NOMO-1 treated with dmso at 0.1 percent for 144 hours (cell line): Measurements from ENCODE around the gene NPIPB8.
"Not testable (repeated sequence)": the region's sequence is repeated elsewhere in the genome, so short reads cannot be mapped to it uniquely, and the experiment has no call there.

Experiments used
- DNase-seq: peaks from one replicate; lab custom pipeline; 2025; ENCODE audit not compliant: unreplicated experiment; lab: John Stamatoyannopoulos, UW

NPIPB8 gene

DNA sequence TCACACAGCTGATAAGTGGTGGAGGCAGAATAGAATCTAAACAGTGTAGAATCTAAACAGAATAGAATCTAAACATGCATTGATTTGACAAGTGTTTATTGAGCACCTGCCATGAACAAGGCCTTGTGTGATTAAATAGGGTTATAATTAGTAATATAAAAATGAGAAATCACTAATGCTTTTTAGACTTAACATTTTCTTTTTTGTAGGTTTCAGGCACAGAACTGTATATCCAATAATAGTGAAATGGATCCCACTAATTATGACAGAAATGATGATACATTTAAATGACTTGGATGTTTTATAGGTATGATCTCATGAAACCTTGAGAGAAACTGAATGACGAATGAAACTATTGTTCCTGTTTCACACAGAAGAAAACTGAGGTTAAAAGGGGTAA is at the start of gene NPIPB8:
NPIPB8 (plus strand) TSS at position 301 of the 400 bp plus-strand sequence. CDS start 296 bp downstream, outside the sequence.
- DNase-seq: not testable (repeated sequence)

DNA sequence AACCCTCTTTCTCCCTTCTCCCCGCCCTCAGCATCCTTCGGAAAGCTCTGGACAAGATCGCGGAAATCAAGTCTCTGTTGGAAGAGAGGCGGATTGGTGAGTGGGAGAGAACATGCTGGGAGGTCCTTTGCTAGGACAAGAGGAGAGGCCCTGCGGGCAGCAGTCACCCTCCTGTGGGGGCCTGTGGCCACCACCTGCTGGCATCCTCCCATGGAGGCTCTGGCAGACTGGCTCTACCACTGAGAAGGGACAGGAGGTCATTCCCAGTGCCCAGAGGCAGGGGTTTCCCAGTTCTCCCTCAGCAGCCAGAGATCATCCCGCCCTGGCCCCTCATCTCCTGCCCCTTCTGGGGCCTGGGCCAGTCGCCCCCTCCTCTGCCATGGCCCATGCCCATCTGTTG is 48.8 kb upstream of the NPIPB8 start:
- DNase-seq: no peak

DNA sequence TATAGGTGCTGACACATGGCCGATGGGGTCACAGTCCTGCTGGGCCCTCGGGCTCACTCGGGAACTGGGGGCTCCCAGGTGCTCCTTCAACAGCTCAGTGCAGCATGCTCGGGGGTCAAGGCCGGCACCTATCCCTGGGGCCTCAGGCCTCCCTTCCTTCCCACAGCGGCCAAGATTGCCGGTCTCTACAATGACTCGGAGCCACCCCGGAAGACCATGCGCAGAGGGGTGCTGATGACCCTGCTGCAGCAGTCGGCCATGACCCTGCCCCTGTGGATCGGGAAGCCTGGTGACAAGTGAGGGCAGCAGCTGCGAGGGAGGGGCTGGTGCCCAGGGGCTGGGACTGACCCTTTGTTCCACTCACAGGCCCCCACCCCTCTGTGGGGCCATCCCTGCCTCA is 47.9 kb upstream of the NPIPB8 start:
- no peak for DNase-seq

DNA sequence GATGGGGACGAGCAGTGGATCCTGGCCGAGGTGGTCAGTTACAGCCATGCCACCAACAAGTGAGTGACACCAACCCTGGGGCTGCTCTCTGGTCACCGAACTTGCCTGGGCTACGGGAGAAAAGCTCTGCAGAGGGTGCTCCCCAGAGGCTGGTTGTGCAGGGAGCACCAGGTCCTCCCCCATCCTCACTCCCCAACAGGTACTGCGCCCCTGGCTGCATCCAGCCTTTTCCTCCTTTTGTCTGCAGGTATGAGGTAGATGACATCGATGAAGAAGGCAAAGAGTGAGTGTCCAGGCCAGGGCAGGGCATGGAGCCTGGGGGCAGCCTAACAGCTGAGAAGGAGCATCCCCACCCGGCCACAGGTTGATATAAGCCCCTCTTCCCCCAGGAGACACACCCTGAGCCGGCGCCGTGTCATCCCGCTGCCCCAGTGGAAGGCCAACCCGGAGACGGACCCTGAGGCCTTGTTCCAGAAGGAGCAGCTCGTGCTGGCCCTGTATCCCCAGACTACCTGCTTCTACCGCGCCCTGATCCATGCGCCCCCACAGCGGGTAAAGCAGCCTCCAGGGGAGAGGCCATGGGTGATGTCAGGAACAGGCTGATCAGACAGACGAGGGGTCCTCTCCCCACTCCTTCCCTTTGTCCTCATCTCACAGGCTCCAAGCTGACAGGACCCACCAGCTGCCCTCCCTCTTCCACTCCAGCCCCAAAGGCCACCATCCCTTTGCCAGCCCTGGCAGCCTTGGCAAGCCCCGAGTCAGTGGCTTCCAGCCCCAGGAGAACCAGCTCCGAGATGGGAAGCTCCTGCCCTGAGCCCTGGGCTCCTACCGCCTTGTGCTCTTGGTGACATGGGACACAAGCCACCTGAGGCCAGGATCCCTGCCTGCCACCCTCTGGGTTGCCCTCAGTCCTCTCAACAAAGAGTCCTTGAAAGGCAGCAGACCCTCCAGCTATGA is 47.2 kb upstream of the NPIPB8 start:
- DNase-seq: no peak

DNA sequence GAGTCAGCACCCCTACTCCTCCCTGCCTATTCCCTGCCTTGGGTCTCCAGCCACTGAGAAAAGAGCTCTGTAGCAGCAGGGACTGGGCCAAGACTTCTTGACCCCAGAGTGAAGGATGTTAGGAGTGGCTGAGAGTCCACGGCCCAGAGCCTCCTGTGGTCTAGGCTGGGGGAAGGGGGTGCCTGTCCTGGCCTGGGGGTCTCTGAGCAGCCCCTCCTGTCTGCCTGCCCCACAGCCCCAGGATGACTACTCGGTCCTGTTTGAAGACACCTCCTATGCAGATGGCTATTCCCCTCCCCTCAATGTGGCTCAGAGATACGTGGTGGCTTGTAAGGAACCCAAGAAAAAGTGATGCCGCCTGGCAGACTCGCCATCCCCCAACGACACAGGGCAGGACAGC is 46.5 kb upstream of the NPIPB8 start:
- no peak for DNase-seq

DNA sequence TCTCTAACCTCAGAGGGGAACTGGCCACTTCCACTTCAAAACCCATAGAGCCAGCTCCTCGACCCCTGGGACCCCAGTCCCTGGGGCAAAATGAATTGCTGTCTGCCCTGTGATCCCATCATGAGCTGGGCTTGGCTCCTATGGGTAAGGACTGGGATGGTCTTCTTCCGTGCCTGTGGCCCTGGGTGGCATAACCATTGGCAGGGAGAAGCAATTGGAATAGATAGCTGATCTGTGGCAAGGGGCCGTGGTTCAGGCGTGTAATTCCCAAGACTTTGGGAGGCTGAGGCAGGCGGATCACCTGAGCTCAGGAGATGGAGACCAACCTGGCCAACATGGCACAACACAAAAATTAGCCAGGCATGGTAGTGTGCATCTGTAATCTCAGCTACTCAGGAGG is 45.4 kb upstream of the NPIPB8 start:
- no peak for DNase-seq

DNA sequence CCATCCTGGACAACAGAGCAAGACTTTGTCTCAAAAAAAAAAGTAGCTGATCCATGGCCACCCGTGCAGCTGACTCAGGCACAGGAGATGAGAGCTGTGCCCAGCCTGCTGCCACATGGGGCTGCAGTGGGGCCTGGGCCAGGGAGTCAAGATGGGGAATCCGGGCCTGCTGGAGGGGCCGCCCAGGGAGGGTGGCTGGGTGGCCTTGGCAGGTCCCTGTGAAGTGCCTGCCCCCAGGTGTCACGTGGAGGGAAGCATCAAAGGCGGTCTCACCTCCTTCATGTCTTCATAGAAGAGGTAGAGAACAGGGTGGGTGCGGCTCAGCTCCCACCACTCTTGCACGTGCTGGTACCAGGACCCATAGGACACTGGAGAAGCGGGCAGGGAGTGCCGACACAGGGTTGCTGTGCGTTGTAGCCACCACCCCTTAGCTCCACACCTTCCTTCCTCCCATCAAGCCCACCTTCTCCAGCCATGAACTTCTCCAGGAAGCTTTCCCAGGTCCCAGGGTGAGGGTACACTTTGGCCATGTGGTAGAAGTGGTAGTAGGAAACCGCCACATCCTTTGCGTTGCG is 44.8 kb upstream of the NPIPB8 start:
- DNase-seq: no peak

DNA sequence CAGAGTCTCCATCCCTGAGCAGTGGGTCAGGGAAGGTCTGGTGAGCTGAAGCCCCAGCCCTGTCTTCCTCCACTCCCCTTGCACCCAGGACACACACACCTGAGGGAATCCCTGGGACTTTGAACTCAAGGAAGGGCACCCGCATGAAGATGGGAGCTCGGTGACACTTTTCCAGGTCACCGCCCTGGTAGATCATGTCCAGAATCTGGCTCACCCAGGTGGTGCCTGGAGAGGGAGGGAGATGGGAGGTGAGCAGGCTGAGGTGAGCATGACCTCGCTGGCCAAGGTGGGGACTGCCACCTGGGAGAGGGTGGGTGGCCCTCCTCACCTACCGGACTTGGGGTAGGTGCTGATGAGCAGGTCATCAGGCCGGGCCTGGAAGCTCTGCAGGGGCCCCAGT is 42.4 kb upstream of the NPIPB8 start:
- not testable (repeated sequence) for DNase-seq

DNA sequence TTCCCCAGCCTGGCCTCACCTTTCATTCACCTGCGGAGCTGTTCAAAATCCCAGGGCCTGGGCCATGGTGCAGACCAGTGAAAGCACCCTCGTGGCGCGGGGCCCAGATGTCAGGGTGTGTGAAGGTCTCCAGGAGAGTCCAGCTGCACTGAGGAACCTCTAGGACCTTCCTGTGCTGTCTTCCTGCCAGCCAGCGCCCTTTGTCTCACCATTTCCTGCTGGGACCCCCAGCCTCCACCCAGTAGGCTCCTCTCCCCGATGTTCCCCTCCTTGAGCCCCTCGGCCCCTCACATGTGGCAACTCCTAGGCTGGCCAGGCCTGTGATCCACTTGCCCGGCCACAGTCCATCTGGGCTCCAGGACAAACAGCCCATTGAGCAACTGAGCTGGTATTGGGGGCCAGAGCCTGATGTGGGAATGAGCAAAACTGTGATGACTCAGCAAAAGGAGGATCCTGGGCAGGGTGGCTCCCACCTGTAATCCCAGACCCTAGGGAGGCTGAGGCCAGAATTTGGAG is 41.7 kb upstream of the NPIPB8 start:
- no peak for DNase-seq

DNA sequence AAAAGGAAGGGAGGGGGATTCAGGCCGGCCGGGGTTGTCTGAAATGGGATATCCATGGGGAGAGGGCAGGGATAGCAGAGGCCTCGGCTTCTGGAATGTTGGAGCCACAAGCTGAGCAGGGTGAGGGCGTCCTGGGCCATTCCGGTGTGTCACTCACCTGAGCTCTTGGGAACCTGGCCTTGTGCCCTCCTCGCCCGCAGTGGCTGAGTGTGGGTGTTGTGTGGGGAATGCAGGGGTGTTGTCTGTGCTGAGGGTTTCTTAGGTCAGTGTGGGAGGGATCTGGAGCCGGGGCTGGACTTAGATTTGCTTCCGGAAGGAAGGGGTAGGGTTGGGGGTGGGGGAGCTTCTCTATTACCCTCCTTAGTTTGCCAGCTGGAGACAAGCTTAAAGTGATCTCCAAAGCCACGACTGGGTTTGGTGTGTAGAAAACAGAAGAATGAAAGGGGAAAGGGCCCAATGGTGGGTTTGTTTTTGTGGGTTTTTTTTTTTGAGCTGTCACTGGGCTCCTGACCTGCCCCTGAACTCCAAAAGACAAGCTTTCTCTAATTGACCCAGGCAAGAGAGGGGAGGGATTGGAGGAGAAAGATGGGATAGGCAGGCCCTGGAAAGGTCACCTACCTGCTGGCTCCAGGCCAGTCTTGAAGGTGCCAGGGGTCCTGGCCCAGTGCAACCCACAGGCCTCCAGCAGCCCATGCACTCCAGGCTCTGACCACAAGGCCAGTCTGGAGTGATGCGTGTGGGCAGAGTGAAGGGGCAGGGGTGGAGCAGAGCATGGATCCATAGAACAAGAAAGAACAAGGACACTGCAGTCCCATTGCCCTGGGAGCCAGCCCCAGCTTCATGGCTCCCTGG is 40.8 kb upstream of the NPIPB8 start, which contains the start of gene SULT1A2:
SULT1A2 (minus strand) TSS at position 211 of the 852 bp plus-strand sequence. CDS start 1,120 bp downstream, outside the sequence.
- DNase-seq: no peak

DNA sequence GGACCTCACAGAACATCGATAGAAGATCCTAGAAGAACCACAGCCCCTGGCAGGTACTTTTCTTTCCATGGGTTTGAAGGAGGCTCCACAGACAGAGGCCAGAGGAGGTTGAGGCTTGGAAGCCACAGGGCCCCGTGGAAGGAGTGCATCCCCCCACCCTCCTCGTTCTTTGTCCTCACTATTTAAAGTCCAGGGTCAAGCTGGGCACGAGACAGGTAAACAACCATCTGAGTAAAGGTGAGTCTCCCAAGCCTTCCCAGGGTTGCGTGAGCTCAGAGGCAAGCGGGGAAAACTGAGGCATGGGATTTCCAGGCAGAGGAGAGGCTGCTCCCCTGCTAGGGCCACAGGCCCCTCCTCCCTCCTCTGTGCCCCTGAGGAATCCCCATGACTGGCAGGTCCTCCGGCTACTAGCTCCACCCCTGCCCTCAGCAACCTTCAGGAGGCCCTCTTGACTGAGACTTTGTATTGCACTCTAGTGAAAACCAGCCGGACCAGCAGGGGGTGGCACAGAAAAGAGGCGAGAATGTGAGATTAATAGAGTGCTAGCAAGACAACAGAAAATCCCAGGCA is 40.1 kb upstream of the NPIPB8 start:
- DNase-seq: peak; percentile 33

DNA sequence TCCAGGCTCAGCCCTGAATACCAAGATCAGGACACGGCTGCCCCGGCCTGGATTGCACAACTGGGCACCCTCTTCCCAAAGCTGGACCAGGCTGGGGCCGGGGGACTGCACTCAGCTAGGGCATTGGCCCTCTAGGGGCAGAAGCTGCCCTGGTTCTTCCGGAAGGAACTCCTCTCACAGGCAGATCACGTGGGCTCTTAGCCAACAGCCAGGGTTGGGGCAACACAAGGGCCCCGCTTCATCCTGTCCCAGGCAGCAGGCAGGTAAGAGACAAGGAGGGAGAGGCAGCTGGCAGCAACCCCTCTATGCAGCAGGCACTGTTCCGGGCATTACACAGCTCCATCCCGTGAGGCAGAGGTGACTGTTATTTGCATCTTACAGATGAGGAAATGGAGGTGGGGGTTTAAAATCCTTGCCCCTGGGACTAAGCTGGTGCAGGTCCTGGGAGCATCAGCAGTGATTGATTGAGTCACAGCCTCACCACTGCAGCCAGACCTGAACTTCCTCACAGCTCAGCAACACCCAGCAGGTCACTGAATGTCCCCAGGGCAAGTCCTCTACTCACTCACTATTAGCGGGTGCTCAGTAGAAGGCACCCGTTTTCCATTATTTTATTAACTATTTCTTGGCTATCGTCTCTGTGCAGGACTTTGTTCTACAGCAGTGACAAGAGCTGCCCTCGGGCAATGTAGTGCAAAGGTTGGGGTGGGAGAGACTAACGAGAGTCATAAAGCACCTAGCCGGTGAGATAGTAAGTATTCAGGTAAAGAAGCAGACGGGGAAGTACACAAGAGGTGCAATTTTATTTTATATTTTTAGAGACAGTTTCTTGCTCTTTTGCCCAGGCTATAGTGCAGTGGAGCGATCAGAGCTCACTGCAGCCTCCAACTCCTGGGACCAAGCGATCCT is 38.2 kb upstream of the NPIPB8 start:
- DNase-seq: not testable (repeated sequence)

DNA sequence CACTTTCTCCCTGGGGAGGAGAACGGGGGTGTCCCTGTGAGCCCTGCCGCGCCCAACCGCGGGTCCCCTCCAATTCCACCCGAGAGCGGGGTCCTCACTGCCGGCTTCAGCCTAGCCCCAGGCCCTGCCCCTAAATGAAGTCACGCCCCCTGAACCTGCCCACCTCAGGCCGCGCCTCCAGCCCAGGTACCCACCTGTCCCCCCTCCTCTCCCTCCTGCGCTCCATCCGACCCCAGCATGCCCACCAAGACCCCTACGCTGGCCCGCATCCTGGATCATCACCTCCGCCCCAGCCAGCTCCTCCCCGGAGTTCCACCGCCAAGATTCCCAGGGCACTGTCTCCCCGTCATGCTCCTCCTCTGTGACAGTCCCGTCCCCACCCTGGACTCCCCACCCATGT is 36.9 kb upstream of the NPIPB8 start:
- DNase-seq: not testable (repeated sequence)

DNA sequence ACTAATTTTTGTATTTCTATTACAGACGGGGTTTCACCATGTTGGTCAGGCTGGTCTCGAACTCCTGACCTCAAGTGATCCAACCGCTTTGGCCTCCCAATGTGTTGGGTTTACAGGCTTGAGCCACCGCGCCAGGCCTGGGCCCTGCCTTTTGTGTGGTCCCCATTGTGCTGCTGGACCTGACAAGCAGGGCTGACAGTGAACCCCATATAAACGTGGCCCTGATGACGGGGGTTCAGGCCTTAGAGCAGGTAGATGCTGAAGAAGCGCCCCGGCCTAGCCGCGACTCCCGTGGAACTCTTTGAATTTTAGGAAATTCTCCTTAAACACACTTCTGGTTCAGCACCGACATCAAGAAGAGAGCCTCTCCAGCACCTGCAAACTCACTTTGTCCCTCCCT is 36.3 kb upstream of the NPIPB8 start:
- not testable (repeated sequence) for DNase-seq

DNA sequence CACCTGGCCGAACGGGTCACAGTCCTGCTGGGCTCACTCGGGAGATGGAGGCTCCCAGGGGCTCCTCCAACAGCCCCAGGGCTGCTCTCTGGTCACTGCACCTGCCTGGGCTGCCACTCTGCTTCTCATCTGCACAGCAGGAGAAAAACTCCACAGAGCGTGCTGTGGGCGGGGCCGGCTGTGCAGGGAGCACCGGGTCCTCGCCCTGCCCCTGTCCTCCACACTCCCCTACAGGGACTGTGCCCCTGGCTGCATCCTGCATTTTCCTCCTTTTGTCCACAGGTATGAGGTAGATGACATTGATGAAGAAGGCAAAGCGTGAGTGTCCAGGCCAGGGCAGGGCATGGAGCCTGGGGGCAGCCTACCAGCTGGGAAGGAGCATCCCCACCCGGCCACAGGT is 35.8 kb upstream of the NPIPB8 start:
- not testable (repeated sequence) for DNase-seq

DNA sequence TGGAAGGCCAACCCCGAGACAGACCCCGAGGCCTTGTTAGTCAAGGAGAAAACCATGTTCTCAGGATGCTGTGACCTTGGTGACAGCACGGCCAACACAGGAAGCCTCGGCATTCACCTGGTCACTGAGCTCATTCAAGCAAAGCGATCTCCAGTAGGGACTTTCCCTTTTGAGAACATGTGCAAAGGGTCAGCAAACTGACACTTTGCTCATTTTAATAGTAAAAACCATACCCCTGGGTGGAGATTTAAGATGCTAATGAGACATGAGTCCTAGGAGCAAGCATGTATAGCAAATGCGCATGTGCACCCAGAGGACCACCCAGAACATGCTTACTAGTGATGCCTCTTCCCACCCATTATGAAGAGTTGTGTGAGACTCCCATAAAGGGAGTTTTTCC is 35.3 kb upstream of the NPIPB8 start:
- no peak for DNase-seq

DNA sequence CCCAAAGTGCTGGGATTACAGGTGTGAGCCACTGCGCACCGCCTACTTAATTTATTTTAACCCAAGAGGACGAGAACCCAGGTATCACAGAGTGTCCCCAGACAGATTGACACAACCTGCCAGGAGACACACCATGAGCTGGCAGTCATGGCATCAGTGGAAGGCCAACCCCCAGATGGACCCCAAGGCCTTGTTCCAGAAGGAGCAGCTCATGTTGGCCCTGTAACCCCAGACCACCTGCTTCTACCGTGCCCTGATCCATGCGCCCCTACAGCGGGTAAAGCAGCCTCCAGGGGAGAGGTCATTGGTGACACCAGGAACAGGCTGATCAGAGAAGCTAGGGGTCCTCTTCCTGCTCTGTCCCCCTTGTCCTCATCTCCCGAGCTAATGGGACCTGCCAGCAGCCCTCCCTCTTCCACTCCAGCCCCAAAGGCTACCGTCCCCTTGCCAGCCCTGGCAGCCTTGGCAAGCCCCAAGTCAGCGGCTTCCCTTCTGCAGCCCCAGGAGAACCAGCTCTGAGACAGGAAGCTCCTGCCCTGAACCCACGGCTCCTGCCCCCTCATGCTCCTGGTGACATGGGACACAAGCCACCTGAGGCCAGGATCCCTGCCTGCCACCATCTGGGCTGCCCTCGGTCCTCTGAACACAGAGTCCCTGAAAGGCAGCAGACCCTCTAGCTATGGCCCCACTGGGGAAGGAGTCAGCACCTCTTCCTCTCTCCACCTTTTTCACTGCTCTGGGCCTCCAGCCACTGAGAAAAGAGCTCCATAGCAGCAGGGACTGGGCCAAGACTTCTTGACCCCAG is 34.3 kb upstream of the NPIPB8 start:
- no peak for DNase-seq

DNA sequence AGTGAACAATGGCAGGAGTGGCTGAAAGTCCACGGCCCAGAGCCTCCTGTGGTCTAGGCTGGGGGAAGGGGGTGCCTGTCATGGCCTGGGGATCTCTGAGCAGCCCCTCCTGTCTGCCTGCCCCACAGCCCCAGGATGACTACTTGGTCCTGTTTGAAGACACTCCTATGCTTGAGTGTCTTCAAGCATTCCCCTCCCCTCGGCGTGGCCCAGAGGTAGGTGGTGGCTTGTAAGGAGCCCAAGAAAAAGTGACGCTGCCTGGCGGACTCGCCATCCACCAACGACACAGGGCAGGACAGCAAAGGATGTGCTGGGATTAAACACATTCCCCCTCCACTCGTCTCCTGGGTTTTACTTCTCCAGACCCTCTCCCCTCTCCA is 33.7 kb upstream of the NPIPB8 start:
- no peak for DNase-seq
